H1 (cell line): ENCODE measurements around the gene EGFL6. TPM values are rescaled to one million over a fixed set of nuclear protein-coding genes. Genes with fewer than 3 reads are reported as not detected.

Experiments used
- CTCF ChIA-PET: fragments of 300-600 bp; sonication (Branson Sonifier 250); formaldehyde crosslinking; loops from one replicate; lab custom pipeline; 2021; ENCODE audit not compliant: partially characterized antibody; lab: Charles Lee
- POLR2A ChIA-PET: fragments of 300-600 bp; sonication (Branson Sonifier 250); formaldehyde crosslinking; loops from one replicate; lab custom pipeline; 2021; ENCODE audit warnings: inconsistent platforms; ENCODE audit not compliant: partially characterized antibody; lab: Charles Lee
- DNase-seq, 2 experiments: peaks; one replicate each; pipeline versions ENCODE4 v3.0.0 to v3.0.0-alpha.2; 2010 to 2022; ENCODE audit warnings: low spot score in 2 of 2, low read depth in 1 of 2, mixed read lengths in 1 of 2
- FAIRE-seq: peaks from 2 replicates; lab custom pipeline; 2011; peaks lifted over from hg19 to GRCh38; lab: Jason Lieb, UNC
- H2AFZ ChIP-seq: 2 replicates; pipeline ENCODE4 v1.8.1; 2012; ENCODE audit warnings: low read length, inconsistent platforms
- H2AK5ac ChIP-seq: 2 replicates; pipeline ENCODE4 v1.6.1; 2013; ENCODE audit warnings: low read depth, low read length
- H2BK120ac ChIP-seq: replicated peaks from 2 replicates; pipeline ENCODE3; 2013; ENCODE audit warnings: low read depth, low read length, inconsistent platforms
- H2BK12ac ChIP-seq: 2 replicates; pipeline ENCODE4 v1.6.1; 2013; ENCODE audit warnings: low read depth, low read length
- H2BK15ac ChIP-seq: 2 replicates; pipeline ENCODE4 v1.6.1; 2013; ENCODE audit warnings: low read length
- H2BK20ac ChIP-seq: 2 replicates; pipeline ENCODE4 v1.6.1; 2013; ENCODE audit warnings: low read length
- H2BK5ac ChIP-seq: 2 replicates; pipeline ENCODE4 v1.6.1; 2013; ENCODE audit warnings: low read depth, low read length
- H3K14ac ChIP-seq: 2 replicates; pipeline ENCODE4 v1.6.1; 2013; ENCODE audit warnings: inconsistent platforms; ENCODE audit not compliant: insufficient read length
- H3K18ac ChIP-seq: 2 replicates; pipeline ENCODE4 v1.6.1; 2013; ENCODE audit warnings: low read length; ENCODE audit errors: extremely low read depth
- H3K23ac ChIP-seq: 2 replicates; pipeline ENCODE4 v1.6.1; 2013; ENCODE audit warnings: inconsistent platforms; ENCODE audit not compliant: insufficient read length
- H3K23me2 ChIP-seq: 2 replicates; pipeline ENCODE4 v1.6.1; 2013; ENCODE audit warnings: low read depth, low read length
- H3K27ac ChIP-seq: 2 replicates; pipeline ENCODE4 v1.6.1; 2011; ENCODE audit warnings: low read depth, low read length, inconsistent platforms
- H3K27me3 ChIP-seq, 4 experiments: replicated peaks in 1 of 4; 1 replicate in 1 of 4; 2 replicates in 3 of 4; pipeline versions ENCODE4 v1.6.1 to v1.8.1; 2011 to 2013; ENCODE audit warnings: low read length in 3 of 4, mild to moderate bottlenecking in 3 of 4, inconsistent platforms in 2 of 4, mixed read lengths in 2 of 4, moderate library complexity in 1 of 4; ENCODE audit not compliant: control insufficient read depth in 3 of 4, insufficient read depth in 3 of 4; ENCODE audit errors: extremely low read depth in 1 of 4
- H3K36me3 ChIP-seq, 4 experiments: 2 replicates each; pipeline versions ENCODE4 v1.6.1 to v1.8.1; 2011 to 2013; ENCODE audit warnings: mild to moderate bottlenecking in 4 of 4, low read length in 3 of 4, moderate library complexity in 2 of 4, control low read depth in 1 of 4, inconsistent platforms in 1 of 4; ENCODE audit not compliant: insufficient read depth in 4 of 4, control insufficient read depth in 2 of 4
- H3K4ac ChIP-seq: replicated peaks from 2 replicates; pipeline ENCODE3; 2013; ENCODE audit warnings: low read length, low read depth, mixed read lengths, inconsistent platforms; ENCODE audit not compliant: insufficient read length
- H3K4me1 ChIP-seq, 4 experiments: replicated peaks in 1 of 4; 1 replicate in 1 of 4; 2 replicates in 3 of 4; pipeline versions ENCODE4 v1.6.1 to v1.8.1; 2011 to 2013; ENCODE audit warnings: low read length in 3 of 4, inconsistent platforms in 2 of 4, mixed read lengths in 1 of 4; ENCODE audit not compliant: insufficient read depth in 4 of 4, control insufficient read depth in 3 of 4
- H3K4me2 ChIP-seq, 2 experiments: 2 replicates each; pipeline versions ENCODE4 v1.6.1 to v1.8.1; 2011 to 2013; ENCODE audit warnings: low read depth in 2 of 2, low read length in 2 of 2, control low read depth in 1 of 2, inconsistent platforms in 1 of 2, mild to moderate bottlenecking in 1 of 2; ENCODE audit not compliant: insufficient read depth in 1 of 2
- H3K4me3 ChIP-seq, 4 experiments: fragments of 200-600, 300-600 bp in 1 of 4; sonication (generic), shearing (Covaris generic), sonication (Bioruptor Twin) in 1 of 4; 2 replicates each; pipeline versions ENCODE4 v1.5.1 to v1.8.1; 2011 to 2016; ENCODE audit warnings: low read length in 4 of 4, low read depth in 3 of 4, control low read depth in 2 of 4, inconsistent platforms in 2 of 4, mild to moderate bottlenecking in 2 of 4, mixed read lengths in 1 of 4, moderate library complexity in 1 of 4; ENCODE audit not compliant: insufficient read depth in 2 of 4; ENCODE audit errors: extremely low read depth in 1 of 4
- H3K56ac ChIP-seq: replicated peaks from 2 replicates; pipeline ENCODE3; 2013; ENCODE audit warnings: low read depth, mild to moderate bottlenecking, mixed read lengths, low read length, inconsistent platforms; ENCODE audit not compliant: insufficient read length
- H3K79me1 ChIP-seq: 2 replicates; pipeline ENCODE4 v1.6.1; 2013; ENCODE audit warnings: low read depth, low read length, control low read depth
- H3K79me2 ChIP-seq, 2 experiments: 2 replicates each; pipeline versions ENCODE4 v1.6.1 to v1.8.1; 2012 to 2013; ENCODE audit warnings: low read length in 2 of 2, mild to moderate bottlenecking in 2 of 2, inconsistent platforms in 1 of 2; ENCODE audit not compliant: insufficient read depth in 2 of 2, control insufficient read depth in 1 of 2
- H3K9ac ChIP-seq, 4 experiments: replicated peaks in 1 of 4; 1 replicate in 1 of 4; 2 replicates in 3 of 4; pipeline versions ENCODE4 v1.6.1 to v1.8.1; 2011 to 2013; ENCODE audit warnings: low read depth in 3 of 4, low read length in 3 of 4, control low read depth in 2 of 4, mild to moderate bottlenecking in 2 of 4, moderate library complexity in 2 of 4, inconsistent platforms in 1 of 4; ENCODE audit errors: extremely low read depth in 1 of 4
- H3K9me3 ChIP-seq, 2 experiments: 2 replicates each; pipeline versions ENCODE4 v1.6.1 to v1.8.1; 2012 to 2013; ENCODE audit warnings: mild to moderate bottlenecking in 2 of 2, moderate library complexity in 2 of 2, control low read depth in 1 of 2, inconsistent platforms in 1 of 2, low read depth in 1 of 2, low read length in 1 of 2, mixed read lengths in 1 of 2; ENCODE audit not compliant: insufficient read depth in 2 of 2
- H4K20me1 ChIP-seq, 2 experiments: replicated peaks in 1 of 2; 2 replicates each; pipeline versions ENCODE3 to v1.8.1; 2011 to 2013; ENCODE audit warnings: inconsistent platforms in 2 of 2, low read length in 2 of 2, mild to moderate bottlenecking in 1 of 2; ENCODE audit not compliant: insufficient read depth in 2 of 2, control insufficient read depth in 1 of 2
- H4K5ac ChIP-seq: 2 replicates; pipeline ENCODE4 v1.6.1; 2013; ENCODE audit warnings: low read length, low read depth, mixed read lengths, inconsistent platforms; ENCODE audit not compliant: insufficient read length
- H4K8ac ChIP-seq: 2 replicates; pipeline ENCODE4 v1.8.0; 2013; ENCODE audit warnings: mild to moderate bottlenecking, moderate library complexity, low read length, inconsistent platforms; ENCODE audit not compliant: insufficient read depth; ENCODE audit errors: extremely low read depth
- H4K91ac ChIP-seq: replicated peaks from 2 replicates; pipeline ENCODE3; 2013; ENCODE audit warnings: low read length, mixed read lengths, inconsistent platforms; ENCODE audit not compliant: insufficient read length
- ASH2L ChIP-seq: fragments of 200-600, 300-600 bp; sonication (generic); IDR thresholded peaks from one replicate; pipeline ENCODE4 v1.7.1; 2017; ENCODE audit warnings: low read length
- CBX8 ChIP-seq: fragments of 300-800, 300-1000 bp; sonication (generic); IDR thresholded peaks from 2 replicates; pipeline ENCODE4 v1.7.1; 2016; ENCODE audit warnings: low read depth, low read length, borderline replicate concordance
- CEBPB ChIP-seq: IDR thresholded peaks from 2 replicates; pipeline ENCODE4 v1.6.1; 2012; ENCODE audit warnings: low read depth, low read length
- CREB1 ChIP-seq: IDR thresholded peaks from 2 replicates; pipeline ENCODE4 v1.6.1; 2012; ENCODE audit warnings: inconsistent platforms
- CTCF ChIP-seq, 3 experiments: IDR thresholded peaks; 1 replicate in 2 of 3; 2 replicates in 1 of 3; pipeline versions ENCODE4 v1.5.1 to v1.6.1; 2011; ENCODE audit warnings: low read length in 3 of 3, mild to moderate bottlenecking in 3 of 3, inconsistent platforms in 2 of 3, low read depth in 1 of 3, moderate library complexity in 1 of 3; ENCODE audit not compliant: insufficient read depth in 1 of 3; ENCODE audit errors: control extremely low read depth in 1 of 3
- EZH2 ChIP-seq: fragments of 200-600 bp; sonication (generic); IDR thresholded peaks from 2 replicates; pipeline ENCODE4 v1.7.1; 2012; ENCODE audit warnings: low read depth, mild to moderate bottlenecking, moderate library complexity, low read length, inconsistent platforms; ENCODE audit not compliant: severe bottlenecking
- GABPA ChIP-seq: IDR thresholded peaks from 2 replicates; pipeline ENCODE4 v1.6.1; 2011; ENCODE audit warnings: mild to moderate bottlenecking, low read length, moderate library complexity, borderline replicate concordance; ENCODE audit not compliant: insufficient read depth
- HDAC2 ChIP-seq, 2 experiments: fragments of 300-600 bp in 1 of 2; sonication (generic) in 1 of 2; IDR thresholded peaks; 2 replicates each; pipeline ENCODE4 v1.6.1; 2011 to 2012; ENCODE audit warnings: low read depth in 2 of 2, low read length in 2 of 2, mild to moderate bottlenecking in 2 of 2, moderate library complexity in 2 of 2, borderline replicate concordance in 1 of 2, inconsistent platforms in 1 of 2
- MAX ChIP-seq: IDR thresholded peaks from 2 replicates; pipeline ENCODE4 v1.6.1; 2012; ENCODE audit warnings: inconsistent platforms
- RFX5 ChIP-seq: IDR thresholded peaks from 2 replicates; pipeline ENCODE4 v1.6.1; 2011; ENCODE audit warnings: low read depth, low read length, improper control_type of control experiment, borderline replicate concordance
- SIN3A ChIP-seq, 2 experiments: IDR thresholded peaks in 1 of 2; conservative IDR thresholded peaks in 1 of 2; 2 replicates each; pipeline ENCODE4 v1.6.1; 2011 to 2012; ENCODE audit warnings: low read length in 2 of 2, improper control_type of control experiment in 1 of 2, low read depth in 1 of 2, mild to moderate bottlenecking in 1 of 2
- WGBS, 2 experiments: shearing (Covaris generic) in 1 of 2; methylation state at CpG; one replicate each; pipeline versions ENCODE4 v1.1.6 to v1.1.7; 2013 to 2015; ENCODE audit warnings: low lambda C conversion rate in 2 of 2, mixed read lengths in 2 of 2, inconsistent platforms in 1 of 2, low coverage in 1 of 2, missing lambda C conversion rate in 1 of 2; ENCODE audit not compliant: insufficient replicate concordance in 2 of 2, insufficient coverage in 1 of 2, insufficient read length in 1 of 2; ENCODE audit errors: extremely low coverage in 1 of 2, missing lambda C conversion rate in 1 of 2; 5-methylcytosine and 5-hydroxymethylcytosine counted together
- polyA plus RNA-seq, 7 experiments: library from polyadenylated mRNA; depleted of rRNA in 3 of 7; stranded (reverse) in 5 of 7; unstranded in 2 of 7; fragments of >200 nt in 5 of 7; fragments of 200-250 nt in 2 of 7; gene quantifications; 1 replicate in 5 of 7; 2 replicates in 1 of 7; 4 replicates in 1 of 7; pipeline versions ENCODE4 v1.2.1 to v1.2.3, GENCODE V29; 2011 to 2013; ENCODE audit warnings: missing spikeins in 2 of 7, mixed read lengths in 2 of 7
- total RNA-seq: library from RNA; stranded (reverse); fragmentation: NEBNext Ultra II Directional; extraction: Animal tissue kit (Norgen Biotek cat#: 25700); gene quantifications from 2 replicates; pipeline ENCODE4 v1.2.1, GENCODE V29; 2021

Gene EGFL6
- total and polyA plus RNA-seq, 2 of the 8 experiments (the other 6 are each of a cell fraction or from before 2014, with no cell fraction given), result 0.93 to 1.1 TPM

GRCh38 chrX:13579661-13580060 is 10.3 kb downstream of the EGFL6 start:
- no peak overlapping the region for H3K4me2 ChIP-seq
- H3K23me2 ChIP-seq, result no peaks in the 10 kb centered on the region
- H3K4me3 ChIP-seq, result no peak overlapping the region
- no peak overlapping the region for H4K8ac ChIP-seq
- H3K79me1 ChIP-seq, result no peaks in the 10 kb centered on the region
- H2BK15ac ChIP-seq, result no peak overlapping the region
- no peak overlapping the region for H2AFZ ChIP-seq
- H3K9me3 ChIP-seq, result no peaks in the 10 kb centered on the region
- no peak overlapping the region for H3K4ac ChIP-seq
- H3K18ac ChIP-seq, result no peak overlapping the region
- no peak overlapping the region for H2AK5ac ChIP-seq
- no peaks in the 10 kb centered on the region for H3K4me1 ChIP-seq
- H3K27me3 ChIP-seq, result no peaks in the 10 kb centered on the region
- H4K91ac ChIP-seq, result no peak overlapping the region
- H3K14ac ChIP-seq, result no peak overlapping the region
- DNase-seq, result no peak
- no peak overlapping the region for H2BK5ac ChIP-seq
- H3K56ac ChIP-seq, result no peak overlapping the region
- H2BK12ac ChIP-seq, result no peak overlapping the region
- no peak overlapping the region for H4K5ac ChIP-seq
- H4K20me1 ChIP-seq, result no peaks in the 10 kb centered on the region
- no peak overlapping the region for H3K23ac ChIP-seq
- WGBS, 2 experiments, result 89% methylated on average over 4 of the region's 4 CpGs; no CpG with 5 or more reads in 1 of the 2 experiments
- no peak overlapping the region for H3K27ac ChIP-seq
- no peaks in the 10 kb centered on the region for H3K36me3 ChIP-seq
- H2BK120ac ChIP-seq, result no peak overlapping the region
- ChIA-PET CTCF (no interaction called here), POLR2A (no interaction called here)
- no peaks in the 10 kb centered on the region for H3K79me2 ChIP-seq
- H3K9ac ChIP-seq, result no peak overlapping the region
- FAIRE-seq, result no peak
- no peak overlapping the region for H2BK20ac ChIP-seq
- TF ChIP-seq CREB1 (no peak), HDAC2 (IDR thresholded peaks at IDR 0.05; ENCODE audit: borderline replicate concordance in 1 of 2, low read depth in 2 of 2, low read length in 2 of 2) (no peak), CBX8 (no peak), CEBPB (no peak), EZH2 (no peak), ASH2L (no peak), SIN3A (conservative IDR thresholded peaks at IDR 0.05 in 1 of 2, IDR thresholded peaks at IDR 0.05 in 1 of 2; ENCODE audit: low read depth in 1 of 2, low read length in 2 of 2) (no peak), MAX (no peak), CTCF (IDR thresholded peaks at IDR 0.05; ENCODE audit: control extremely low read depth in 1 of 3, insufficient read depth in 1 of 3, low read depth in 1 of 3, low read length in 3 of 3) (no peak), RFX5 (no peak), GABPA (no peak)
